ENCODE results near the gene USP48.
A peak's percentile ranks its signal among the peaks of the same experiment; 100 is the strongest.
"Not testable (repeated sequence)": the region's sequence is repeated elsewhere in the genome, so short reads cannot be mapped to it uniquely, and the experiment has no call there.

The USP48 gene

GRCh38 chr1:21814241-21814918 lies 31.4 kb upstream of the USP48 start:
- DNase-seq: peak in 1 of 2 donors; percentile 12

DNA sequence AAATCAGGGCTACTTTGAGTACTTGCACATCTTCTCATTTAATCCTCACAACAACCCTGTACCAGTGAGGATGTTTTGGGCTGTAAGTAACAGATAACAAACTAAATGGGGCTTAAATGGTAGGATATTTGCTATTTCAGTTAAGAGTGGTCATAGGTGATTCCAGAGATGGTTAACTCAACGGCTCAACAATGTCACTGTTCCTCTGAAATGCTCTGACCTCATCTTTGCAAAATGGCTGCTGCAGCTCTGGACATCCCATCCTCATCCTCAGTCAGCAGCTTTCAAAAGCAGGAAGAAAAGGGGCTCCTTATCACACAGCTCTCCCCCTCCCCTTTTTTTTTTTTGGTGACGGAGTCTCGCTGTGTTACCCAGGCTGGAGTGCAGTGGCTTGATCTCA lies 30.6 kb upstream of the USP48 start:
- DNase-seq: no peak

DNA sequence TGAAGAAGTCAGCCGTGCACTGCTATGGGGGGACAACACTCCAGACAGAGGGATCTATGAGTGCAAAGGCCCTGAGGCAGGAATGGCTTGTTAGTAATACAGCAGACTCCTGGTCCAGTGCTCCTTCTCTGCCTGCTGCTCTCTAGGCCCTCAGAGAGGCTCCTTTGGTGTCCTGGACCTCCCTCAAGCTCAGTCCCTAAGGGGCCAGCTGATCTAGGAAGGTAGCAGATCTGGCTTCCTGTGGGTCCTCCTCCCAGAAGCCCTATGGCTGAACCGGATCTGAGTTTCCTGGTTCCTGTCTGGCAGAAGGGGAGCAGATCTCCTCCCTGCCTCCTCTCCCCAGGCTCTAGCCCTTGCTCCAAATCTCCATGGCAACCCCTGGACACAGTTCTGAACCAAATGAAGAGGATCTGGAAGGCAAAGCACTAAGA lies 28.9 kb upstream of the USP48 start, which contains the start of gene LDLRAD2:
LDLRAD2 (plus strand) TSS at position 391 of the 431 bp plus-strand sequence. CDS start 187 bp downstream, outside the sequence.
- no peak for DNase-seq

- no peak for DNase-seq
These were observed 21.6 kb upstream of the USP48 start for GRCh38 chr1:21804536-21804935.

DNA sequence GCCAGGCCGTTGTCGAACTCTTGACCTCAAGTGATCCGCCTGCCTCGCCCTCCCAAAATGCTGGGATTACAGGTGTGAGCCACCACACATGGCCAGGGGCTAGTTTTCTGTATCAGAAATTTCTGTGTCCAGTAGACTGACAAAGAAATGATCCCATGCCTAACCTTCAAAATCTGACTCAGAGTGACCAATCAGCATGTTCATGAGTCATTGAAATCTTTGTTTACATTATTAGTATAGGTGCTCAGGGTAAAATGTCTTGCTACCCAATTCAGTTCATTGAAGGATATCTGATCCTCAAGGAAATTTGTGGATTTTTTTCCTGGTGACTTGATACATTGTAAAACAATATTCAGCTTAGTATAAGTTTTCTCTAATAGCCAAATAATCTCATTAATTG lies 18.2 kb upstream of the USP48 start:
- DNase-seq: no peak

GRCh38 chr1:21799730-21800129 lies 16.8 kb upstream of the USP48 start:
- no peak for DNase-seq

- DNase-seq: no peak
These were observed 12.1 kb upstream of the USP48 start for GRCh38 chr1:21795075-21795474.

GRCh38 chr1:21794656-21795055 lies 11.7 kb upstream of the USP48 start:
- no peak for DNase-seq

DNA sequence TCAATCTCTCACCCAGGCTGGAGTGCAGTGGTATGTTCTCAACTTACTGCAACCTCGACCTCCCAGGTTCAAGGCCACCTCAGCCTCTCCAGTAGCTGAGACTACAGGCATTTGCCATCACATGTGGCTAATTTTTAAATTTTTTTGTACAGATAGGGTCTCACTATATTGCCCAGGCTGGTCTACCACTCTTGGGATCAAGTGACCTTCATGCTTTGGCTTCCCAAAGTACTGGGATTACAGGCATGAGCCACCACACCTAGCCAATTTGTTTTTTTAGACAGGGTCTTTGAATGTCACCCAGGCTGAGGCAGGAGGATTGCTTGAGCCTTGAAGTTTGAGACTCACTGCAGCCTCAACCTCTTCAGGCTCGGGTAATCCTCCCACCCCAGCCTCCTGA lies 10.2 kb upstream of the USP48 start:
- no peak for DNase-seq

DNA sequence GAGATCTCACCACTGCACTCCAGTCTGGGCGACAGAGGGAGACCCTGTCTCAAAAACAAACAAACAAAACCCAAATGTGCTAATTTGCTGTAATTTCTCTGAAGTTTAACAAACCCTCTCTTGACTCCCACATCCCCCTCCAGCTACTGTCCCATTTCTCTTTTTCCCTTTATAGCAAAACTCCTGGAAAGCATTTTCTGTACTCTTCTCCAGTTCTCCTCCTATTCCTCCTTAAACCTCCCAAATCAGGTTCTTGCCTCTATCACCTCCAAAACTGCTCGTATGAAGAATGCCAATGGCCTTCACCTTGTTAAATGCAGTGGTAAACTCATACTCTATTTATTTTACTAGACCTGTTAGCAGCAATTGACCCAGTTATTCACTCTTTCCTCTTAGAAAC lies 3.7 kb upstream of the USP48 start:
- DNase-seq: no peak

DNA sequence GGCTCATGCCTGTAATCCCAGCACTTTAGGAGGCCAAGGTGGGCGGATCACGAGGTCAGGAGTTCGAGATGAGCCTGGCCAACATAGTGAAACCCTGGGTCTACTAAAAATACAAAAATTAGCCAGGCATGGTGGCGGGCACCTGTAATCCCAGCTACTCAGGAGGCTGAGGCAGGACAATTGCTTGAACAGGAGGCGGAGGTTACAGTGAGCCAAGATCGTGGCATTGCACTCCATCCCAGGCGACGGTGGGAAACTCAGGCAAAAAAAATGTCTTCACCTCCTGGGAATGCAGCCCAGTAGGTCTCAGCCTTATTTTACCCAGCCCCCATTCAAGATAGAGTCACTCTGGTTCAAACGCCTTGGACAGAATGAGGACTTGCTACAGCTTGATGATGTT lies 2.8 kb upstream of the USP48 start:
- not testable (repeated sequence) for DNase-seq

DNA sequence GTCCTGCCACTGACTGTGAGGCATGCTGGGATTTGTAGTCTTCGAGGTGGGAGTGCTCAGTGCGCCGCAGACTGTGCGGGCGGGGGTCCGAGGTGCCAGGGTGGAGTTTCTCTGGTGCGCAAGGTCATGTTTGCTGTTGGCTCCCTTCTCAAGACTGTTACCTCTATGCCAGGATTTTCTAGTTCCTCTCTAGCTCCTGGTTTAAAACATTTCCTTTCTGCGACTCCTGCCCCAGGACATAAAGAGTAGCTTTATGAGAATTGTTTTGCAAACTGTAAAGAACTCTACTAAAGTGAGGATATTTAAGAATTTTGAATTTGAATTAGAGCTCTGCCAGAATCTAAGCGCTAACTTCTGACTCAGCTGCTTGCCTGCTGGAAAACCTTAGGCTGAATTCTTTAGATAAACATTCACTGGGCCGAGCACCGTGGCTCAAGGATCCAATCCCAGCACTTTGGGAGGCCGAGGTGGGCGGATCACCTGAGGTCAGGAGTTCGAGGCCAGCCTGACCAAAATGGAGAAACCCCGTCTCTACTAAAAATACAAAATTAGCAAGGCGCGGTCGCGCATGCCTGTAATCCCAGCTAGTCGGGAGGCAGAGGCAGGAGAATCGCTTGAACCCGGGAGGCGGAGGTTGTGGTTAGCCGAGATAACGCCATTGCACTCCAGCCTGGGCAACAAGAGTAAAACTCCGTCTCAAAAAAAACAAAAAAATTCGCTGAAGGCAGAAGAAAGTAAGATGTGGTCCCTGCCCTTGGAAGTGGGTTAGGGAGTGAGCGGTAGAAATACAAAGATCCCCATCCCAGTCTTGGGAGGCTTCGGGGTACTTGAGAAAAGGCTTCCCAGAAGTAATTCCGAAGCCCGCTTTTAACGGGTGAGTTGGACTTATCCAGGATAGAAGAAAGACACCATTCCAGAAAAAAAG lies 992 bp upstream of the USP48 start:
- no peak for DNase-seq

DNA sequence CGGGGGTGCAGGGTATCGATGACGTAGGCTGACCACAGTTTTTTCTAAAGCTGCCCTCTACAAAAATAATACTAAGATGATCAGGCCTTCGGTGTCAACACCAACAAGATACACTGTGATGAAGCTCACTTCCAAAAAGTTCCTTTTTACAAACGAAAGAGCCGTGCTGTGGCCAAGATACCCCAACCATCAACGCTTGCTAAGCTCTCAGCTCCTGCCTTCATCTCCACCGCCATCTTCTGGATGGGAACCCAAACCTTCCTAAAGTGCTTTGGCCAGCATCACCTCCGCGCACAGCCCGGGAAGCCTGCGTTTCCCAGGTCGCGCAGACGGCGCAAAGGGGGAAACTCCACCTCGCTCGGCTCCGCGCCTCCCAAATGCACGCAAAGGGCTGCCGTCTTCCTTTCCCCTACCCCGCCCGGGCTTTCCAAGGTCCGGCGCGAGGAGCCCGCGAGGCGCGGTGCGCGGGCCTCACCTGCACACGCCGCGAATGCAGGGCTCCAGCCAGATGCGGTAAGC lies 541 bp downstream of the USP48 start:
- DNase-seq: peak; percentile 21 to 54

- DNase-seq: peak; percentile 16 to 41
These were observed 1.1 kb downstream of the USP48 start for GRCh38 chr1:21781815-21782348.

GRCh38 chr1:21779613-21780521 lies 3.1 kb downstream of the USP48 start:
- DNase-seq: no peak

DNA sequence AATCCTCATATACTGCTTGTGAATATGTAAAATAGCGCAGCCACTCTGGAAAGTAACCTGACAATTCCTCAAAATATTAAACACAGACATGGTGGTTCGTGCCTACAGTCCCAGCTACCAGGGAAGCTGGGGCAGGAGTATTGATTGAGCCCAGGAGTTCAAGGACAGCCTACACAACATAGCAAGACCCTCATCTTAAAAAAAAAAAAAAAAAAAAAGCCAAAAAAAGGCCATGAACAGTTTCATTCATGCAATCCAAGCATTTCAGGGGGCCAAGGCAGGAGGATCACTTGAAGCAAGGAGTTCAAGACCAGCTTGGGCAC lies 4.6 kb downstream of the USP48 start:
- DNase-seq: no peak

GRCh38 chr1:21776925-21777324 lies 6.0 kb downstream of the USP48 start:
- DNase-seq: not testable (repeated sequence)

DNA sequence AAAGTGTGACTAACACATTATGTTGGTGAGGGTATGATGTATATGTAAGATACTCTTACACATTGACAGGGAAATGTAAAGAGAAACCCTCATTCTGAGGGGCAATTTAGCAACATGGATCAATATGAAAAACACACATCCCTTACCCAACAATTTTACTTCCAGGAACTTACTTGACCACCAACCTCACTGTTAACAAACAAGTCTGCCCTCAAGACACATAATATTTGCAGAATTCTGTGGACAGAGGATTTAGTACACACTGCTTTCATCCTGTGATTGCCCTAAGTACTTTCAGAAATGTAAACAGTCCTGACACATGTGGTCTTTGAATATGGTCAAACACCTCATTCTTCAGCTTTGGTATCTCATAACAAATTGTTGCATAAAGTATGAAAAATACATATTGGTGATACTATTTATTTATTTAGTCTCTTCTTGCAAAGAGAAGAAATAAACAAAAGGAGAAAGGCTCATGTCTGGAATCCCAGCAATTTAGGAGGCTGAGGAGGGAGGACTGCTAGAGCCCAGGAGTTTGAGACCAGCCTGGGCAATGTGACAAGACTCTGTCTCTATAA lies 6.9 kb downstream of the USP48 start:
- peak in 1 of 2 donors; percentile 29 for DNase-seq

- peak; percentile 7 to 13 for DNase-seq
These were observed 7.4 kb downstream of the USP48 start for GRCh38 chr1:21775550-21775914.

DNA sequence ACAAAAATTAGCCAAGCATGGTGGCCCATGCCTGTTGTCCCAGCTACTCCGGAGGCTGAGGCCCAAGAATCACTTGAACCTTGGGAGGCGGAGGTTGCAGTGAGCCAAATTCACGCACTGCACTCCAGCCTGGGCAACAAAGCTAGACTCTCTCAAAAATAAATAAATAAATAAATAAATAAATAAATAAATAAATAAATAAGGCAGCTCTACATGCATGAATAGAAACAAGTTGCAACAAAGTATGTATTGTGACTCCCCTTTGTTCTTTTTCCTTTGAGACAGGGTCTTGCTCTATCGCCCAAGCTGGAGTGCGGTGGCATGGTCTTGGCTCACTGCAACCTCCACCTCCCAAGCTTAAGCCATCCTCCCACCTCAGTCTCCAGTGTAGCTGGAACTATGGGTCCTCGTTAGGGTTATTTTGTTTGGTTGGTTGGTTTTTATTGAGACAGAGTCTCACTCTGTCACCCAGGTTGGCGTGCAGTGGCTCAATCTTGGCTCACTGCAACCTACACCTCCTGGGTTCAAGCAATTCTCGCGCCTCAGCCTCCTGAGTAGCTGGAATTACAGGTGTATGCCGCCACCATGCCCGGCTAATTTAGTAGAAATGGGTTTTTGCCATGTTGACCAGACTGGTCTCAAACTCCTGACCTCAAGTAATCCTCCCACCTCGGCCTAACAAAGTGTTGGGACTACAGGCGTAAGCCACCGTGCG lies 8.0 kb downstream of the USP48 start:
- DNase-seq: no peak

- DNase-seq: no peak
These were observed 9.4 kb downstream of the USP48 start for GRCh38 chr1:21773585-21773984.

All from inflammatory macrophage (primary cell).